BLaER1 treated with 17β-estradiol and CSF1 and Interleukin-3, amounts not matched to agents 10 nM and 100 nM (cell line): Measurements from ENCODE around the gene CTSC.
"Not testable (repeated sequence)": the region's sequence is repeated elsewhere in the genome, so short reads cannot be mapped to it uniquely, and the experiment has no call there.

Source experiments
- H3K27ac ChIP-seq, 11 experiments: shearing (Covaris generic); formaldehyde crosslinking; 2 replicates each; pipeline ENCODE4 v1.8.1; 2022
- H3K27me3 ChIP-seq, 11 experiments: shearing (Covaris generic); formaldehyde crosslinking; 2 replicates each; pipeline ENCODE4 v1.8.1; 2022
- H3K36me3 ChIP-seq, 11 experiments: shearing (Covaris generic); formaldehyde crosslinking; 2 replicates each; pipeline ENCODE4 v1.8.1; 2022
- H3K4me1 ChIP-seq, 10 experiments: shearing (Covaris generic); formaldehyde crosslinking; 2 replicates each; pipeline ENCODE4 v1.8.1; 2022
- H3K4me2 ChIP-seq, 11 experiments: shearing (Covaris generic); formaldehyde crosslinking; 2 replicates each; pipeline ENCODE4 v1.8.1; 2022
- H3K4me3 ChIP-seq, 10 experiments: shearing (Covaris generic); formaldehyde crosslinking; 2 replicates each; pipeline ENCODE4 v1.8.1; 2022
- H3K9ac ChIP-seq, 11 experiments: shearing (Covaris generic); formaldehyde crosslinking; 2 replicates each; pipeline ENCODE4 v1.8.1; 2022
- H3K9me3 ChIP-seq, 11 experiments: shearing (Covaris generic); formaldehyde crosslinking; replicated peaks in 1 of 11; 2 replicates each; pipeline ENCODE4 v1.8.1; 2022
- H4K20me1 ChIP-seq, 11 experiments: shearing (Covaris generic); formaldehyde crosslinking; 2 replicates each; pipeline ENCODE4 v1.8.1; 2022
- Cebpa-rat ChIP-seq, 11 experiments: shearing (Covaris generic); IDR thresholded peaks; 2 replicates each; pipeline ENCODE4 v1.8.1; 2022

Gene CTSC

GRCh38 chr11:88330826-88331428 lies 6.6 kb downstream of the CTSC start:
- TF ChIP-seq Cebpa-rat (IDR thresholded peaks at IDR 0.05), result no peak
- Histone ChIP-seq H3K9ac (no peak overlapping the region), H3K27me3 (no peaks in the 10 kb centered on the region), H3K4me1 (peaks cover 33 to 96% (median 58%) of the 10 kb centered on the region in 10 experiments), H3K36me3 (peaks cover 93 to 100% (median 98%) of the 10 kb centered on the region in 11 experiments), H3K9me3 (peaks cover 0 to 4% (median 0%) of the 10 kb centered on the region in 11 experiments; a peak in 3 of 22 replicates), H4K20me1 (peaks cover 60 to 100% (median 94%) of the 10 kb centered on the region in 11 experiments; a peak in 21 of 22 replicates), H3K4me3 (0 out of 20 replicates have a peak overlapping the region, but pooled peaks of 1 of the 10 experiments have one; percentile 9), H3K27ac (no peak overlapping the region), H3K4me2 (peak overlapping the region in 4 of 11 experiments; percentile 84 to 97 (median 91); a peak in 7 of 22 replicates)

- Histone ChIP-seq H3K4me1 (peaks cover 20 to 99% (median 46%) of the 10 kb centered on the region in 10 experiments), H3K27me3 (no peaks in the 10 kb centered on the region), H3K36me3 (peaks cover 97 to 100% (median 100%) of the 10 kb centered on the region in 11 experiments), H3K9me3 (peaks cover 0 to 5% (median 0%) of the 10 kb centered on the region in 11 experiments; a peak in 5 of 22 replicates), H4K20me1 (peaks cover 66 to 100% (median 94%) of the 10 kb centered on the region in 11 experiments; a peak in 21 of 22 replicates), H3K4me2 (peak overlapping the region in 4 of 11 experiments; percentile 52 to 97 (median 82); a peak in 7 of 22 replicates), H3K9ac (no peak overlapping the region; a peak in 1 of 22 replicates), H3K27ac (0 out of 22 replicates have a peak overlapping the region, but pooled peaks of 1 of the 11 experiments have one; percentile 39), H3K4me3 (no peak overlapping the region)
- no peak for TF ChIP-seq Cebpa-rat (IDR thresholded peaks at IDR 0.05)
Observed at GRCh38 chr11:88329563-88330250, 7.8 kb downstream of the CTSC start.

GRCh38 chr11:88327462-88328143 lies 9.9 kb downstream of the CTSC start:
- Histone ChIP-seq H3K27ac (peak overlapping the region in 6 of 11 experiments; percentile 3 to 50 (median 16); a peak in 7 of 22 replicates), H3K9ac (peak overlapping the region in 2 of 11 experiments; percentile 6 to 29; a peak in 3 of 22 replicates), H3K4me1 (peaks cover 9 to 95% (median 30%) of the 10 kb centered on the region in 10 experiments; a peak in 18 of 20 replicates), H4K20me1 (peaks cover 73 to 100% (median 100%) of the 10 kb centered on the region in 11 experiments; a peak in 21 of 22 replicates), H3K4me2 (peak overlapping the region in 6 of 11 experiments; percentile 25 to 97 (median 47); a peak in 12 of 22 replicates), H3K4me3 (no peak overlapping the region; a peak in 1 of 20 replicates), H3K9me3 (peaks cover 0 to 6% (median 0%) of the 10 kb centered on the region in 11 experiments; a peak in 6 of 22 replicates), H3K36me3 (peaks cover 97 to 100% (median 100%) of the 10 kb centered on the region in 11 experiments), H3K27me3 (no peaks in the 10 kb centered on the region)
- TF ChIP-seq Cebpa-rat (IDR thresholded peaks at IDR 0.05), result no peak

GRCh38 chr11:88327061-88327460 lies 10.5 kb downstream of the CTSC start:
- TF ChIP-seq Cebpa-rat (IDR thresholded peaks at IDR 0.05), result no peak
- Histone ChIP-seq H3K9me3 (peaks cover 0 to 6% (median 0%) of the 10 kb centered on the region in 11 experiments; a peak in 6 of 22 replicates), H3K4me1 (peaks cover 9 to 89% (median 29%) of the 10 kb centered on the region in 10 experiments; a peak in 18 of 20 replicates), H4K20me1 (peaks cover 70 to 100% (median 100%) of the 10 kb centered on the region in 11 experiments; a peak in 21 of 22 replicates), H3K9ac (no peak overlapping the region), H3K4me3 (no peak overlapping the region), H3K27me3 (no peaks in the 10 kb centered on the region), H3K36me3 (peaks cover 97 to 100% (median 100%) of the 10 kb centered on the region in 11 experiments), H3K27ac (peak overlapping the region in 2 of 11 experiments; percentile 48 to 50; a peak in 3 of 22 replicates), H3K4me2 (peak overlapping the region in 4 of 11 experiments; percentile 25 to 97 (median 60); a peak in 5 of 22 replicates)

- no peak for TF ChIP-seq Cebpa-rat (IDR thresholded peaks at IDR 0.05)
- H3K27ac ChIP-seq, result no peak overlapping the region
- peaks cover 0 to 6% (median 0%) of the 10 kb centered on the region in 11 experiments; a peak in 6 of 22 replicates for H3K9me3 ChIP-seq
- peaks cover 9 to 84% (median 25%) of the 10 kb centered on the region in 10 experiments; a peak in 18 of 20 replicates for H3K4me1 ChIP-seq
- no peak overlapping the region for H3K4me3 ChIP-seq
- H3K36me3 ChIP-seq, result peaks cover 97 to 100% (median 100%) of the 10 kb centered on the region in 11 experiments
- peaks cover 66 to 100% (median 100%) of the 10 kb centered on the region in 11 experiments; a peak in 21 of 22 replicates for H4K20me1 ChIP-seq
- H3K9ac ChIP-seq, result no peak overlapping the region
- no peaks in the 10 kb centered on the region for H3K27me3 ChIP-seq
- H3K4me2 ChIP-seq, result peak overlapping the region in 2 of 11 experiments; percentile 50 to 95; a peak in 3 of 22 replicates
Observed at GRCh38 chr11:88326099-88326498, 11.4 kb downstream of the CTSC start.

GRCh38 chr11:88324562-88325345 lies 12.8 kb downstream of the CTSC start:
- no peak for TF ChIP-seq Cebpa-rat (IDR thresholded peaks at IDR 0.05)
- H3K4me1 ChIP-seq, result peaks cover 9 to 84% (median 22%) of the 10 kb centered on the region in 10 experiments; a peak in 17 of 20 replicates
- H3K9me3 ChIP-seq, result peaks cover 0 to 6% (median 0%) of the 10 kb centered on the region in 11 experiments; a peak in 6 of 22 replicates
- H3K9ac ChIP-seq, result no peak overlapping the region
- peaks cover 66 to 100% (median 100%) of the 10 kb centered on the region in 11 experiments; a peak in 21 of 22 replicates for H4K20me1 ChIP-seq
- H3K27me3 ChIP-seq, result no peaks in the 10 kb centered on the region
- H3K27ac ChIP-seq, result no peak overlapping the region
- H3K4me3 ChIP-seq, result no peak overlapping the region
- H3K36me3 ChIP-seq, result peaks cover 94 to 100% (median 97%) of the 10 kb centered on the region in 11 experiments
- H3K4me2 ChIP-seq, result peak overlapping the region in 2 of 11 experiments; percentile 4 to 17; a peak in 1 of 22 replicates

- H3K27me3 ChIP-seq, H3K27ac ChIP-seq, H3K4me3 ChIP-seq, H3K9ac ChIP-seq, H3K9me3 ChIP-seq, H3K4me2 ChIP-seq: not testable (repeated sequence)
- Histone ChIP-seq H3K4me1 (peaks cover 4 to 67% (median 10%) of the 10 kb centered on the region in 10 experiments; a peak in 16 of 20 replicates), H3K36me3 (peaks cover 83 to 97% (median 90%) of the 10 kb centered on the region in 11 experiments), H4K20me1 (peaks cover 66 to 100% (median 98%) of the 10 kb centered on the region in 11 experiments; a peak in 21 of 22 replicates)
Observed at GRCh38 chr11:88322881-88323280, 14.7 kb downstream of the CTSC start.

- 0 out of 22 replicates have a peak overlapping the region, but pooled peaks of 1 of the 11 experiments have one; percentile 1 for H3K4me2 ChIP-seq
- peaks cover 62 to 100% (median 98%) of the 10 kb centered on the region in 11 experiments; a peak in 21 of 22 replicates for H4K20me1 ChIP-seq
- H3K4me3 ChIP-seq, H3K9me3 ChIP-seq, H3K27ac ChIP-seq, H3K9ac ChIP-seq, H3K27me3 ChIP-seq: not testable (repeated sequence)
- peaks cover 0 to 52% (median 0%) of the 10 kb centered on the region in 10 experiments; a peak in 5 of 20 replicates for H3K4me1 ChIP-seq
- peaks cover 82 to 96% (median 91%) of the 10 kb centered on the region in 11 experiments for H3K36me3 ChIP-seq
Observed at GRCh38 chr11:88321412-88321811, 16.1 kb downstream of the CTSC start.
